HG02642 (cell line): ENCODE data around the gene AGPAT4.
"Not testable (repeated sequence)": the region's sequence is repeated elsewhere in the genome, so short reads cannot be mapped to it uniquely, and the experiment has no call there.

Source experiments
- ATAC-seq: cut with Tn5 transposase; IDR thresholded peaks from one replicate; pipeline ENCODE4 v1.9.1; 2021; ENCODE audit warnings: mild to moderate bottlenecking; ENCODE audit not compliant: unreplicated experiment, poor library complexity

Gene AGPAT4

GRCh38 chr6:161211380-161212035, 62.4 kb downstream of the AGPAT4 start:
- no peak for ATAC-seq

- ATAC-seq, result no peak
These were observed 63.0 kb downstream of the AGPAT4 start for GRCh38 chr6:161210857-161211256.

GRCh38 chr6:161207200-161207599, 66.7 kb downstream of the AGPAT4 start:
- ATAC-seq, result no peak

- ATAC-seq, result no peak
These were observed 68.8 kb downstream of the AGPAT4 start for GRCh38 chr6:161204866-161205557.

GRCh38 chr6:161200610-161201370, 73.1 kb downstream of the AGPAT4 start:
- no peak for ATAC-seq

- no peak for ATAC-seq
These were observed 74.0 kb downstream of the AGPAT4 start for GRCh38 chr6:161199850-161200249.

- no peak for ATAC-seq
These were observed 74.9 kb downstream of the AGPAT4 start for GRCh38 chr6:161198783-161199460.

GRCh38 chr6:161198176-161198575, 75.7 kb downstream of the AGPAT4 start:
- ATAC-seq, result no peak

- no peak for ATAC-seq
These were observed 78.5 kb downstream of the AGPAT4 start for GRCh38 chr6:161195386-161195785.

- ATAC-seq, result no peak
These were observed 79.5 kb downstream of the AGPAT4 start for GRCh38 chr6:161194374-161194773.

- ATAC-seq, result no peak
These were observed 81.0 kb downstream of the AGPAT4 start for GRCh38 chr6:161192636-161193411.

GRCh38 chr6:161191671-161192070, 82.2 kb downstream of the AGPAT4 start:
- ATAC-seq, result no peak

- no peak for ATAC-seq
These were observed 82.9 kb downstream of the AGPAT4 start for GRCh38 chr6:161191007-161191406.

GRCh38 chr6:161189891-161190290, 84.0 kb downstream of the AGPAT4 start:
- no peak for ATAC-seq

GRCh38 chr6:161188547-161189465, 85.1 kb downstream of the AGPAT4 start:
- ATAC-seq, result no peak

GRCh38 chr6:161186173-161186769, 87.6 kb downstream of the AGPAT4 start:
- ATAC-seq, result no peak

- ATAC-seq, result no peak
These were observed 92.7 kb downstream of the AGPAT4 start for GRCh38 chr6:161181121-161181520.

GRCh38 chr6:161178155-161178554, 95.7 kb downstream of the AGPAT4 start:
- not testable (repeated sequence) for ATAC-seq

- ATAC-seq, result not testable (repeated sequence)
These were observed 97.4 kb downstream of the AGPAT4 start for GRCh38 chr6:161176428-161176827.
